Inferior parietal cortex (tissue), 1 donor: ENCODE results near the gene DGAT2.
"Not testable (repeated sequence)": the region's sequence is repeated elsewhere in the genome, so short reads cannot be mapped to it uniquely, and the experiment has no call there.

Experiments
- DNase-seq: peaks from one replicate; pipeline ENCODE4 v3.0.0-alpha.2; 2016; ENCODE audit errors: extremely low spot score

DGAT2 gene

GRCh38 chr11:75748729-75749273, 19.8 kb upstream of the DGAT2 start:
- not testable (repeated sequence) for DNase-seq

GRCh38 chr11:75754933-75755332, 13.6 kb upstream of the DGAT2 start:
- DNase-seq = not testable (repeated sequence)

- no peak for DNase-seq
Observed at GRCh38 chr11:75757651-75758050, 10.9 kb upstream of the DGAT2 start.

GRCh38 chr11:75759832-75760231, 8.7 kb upstream of the DGAT2 start:
- DNase-seq = no peak

- no peak for DNase-seq
Observed at GRCh38 chr11:75760243-75760642, 8.3 kb upstream of the DGAT2 start.

GRCh38 chr11:75760710-75761493, 7.7 kb upstream of the DGAT2 start:
- peak; percentile 28 for DNase-seq

- DNase-seq = no peak
Observed at GRCh38 chr11:75762158-75762557, 6.4 kb upstream of the DGAT2 start.

GRCh38 chr11:75762885-75763284, 5.7 kb upstream of the DGAT2 start:
- DNase-seq = no peak

GRCh38 chr11:75763846-75764245, 4.7 kb upstream of the DGAT2 start:
- DNase-seq = no peak

- no peak for DNase-seq
Observed at GRCh38 chr11:75765116-75765515, 3.5 kb upstream of the DGAT2 start.

GRCh38 chr11:75766443-75767227, 1.9 kb upstream of the DGAT2 start:
- no peak for DNase-seq

GRCh38 chr11:75767228-75767572, 1.4 kb upstream of the DGAT2 start:
- no peak for DNase-seq

GRCh38 chr11:75767793-75768111, 826 bp upstream of the DGAT2 start:
- no peak for DNase-seq

- no peak for DNase-seq
Observed at GRCh38 chr11:75768909-75769771, 562 bp downstream of the DGAT2 start.

- DNase-seq = no peak
Observed at GRCh38 chr11:75770102-75770501, 1.5 kb downstream of the DGAT2 start.

GRCh38 chr11:75771646-75772410, 3.2 kb downstream of the DGAT2 start:
- DNase-seq = no peak

GRCh38 chr11:75773595-75774353, 5.2 kb downstream of the DGAT2 start:
- no peak for DNase-seq

- no peak for DNase-seq
Observed at GRCh38 chr11:75775056-75775455, 6.5 kb downstream of the DGAT2 start.

GRCh38 chr11:75776546-75776945, 8.0 kb downstream of the DGAT2 start:
- DNase-seq = no peak

GRCh38 chr11:75777461-75778110, 9.0 kb downstream of the DGAT2 start:
- DNase-seq = no peak
